HCT116 (cell line): ENCODE data around the gene TBR1. TPM values are rescaled to one million over a fixed set of nuclear protein-coding genes. Genes with fewer than 3 reads are reported as not detected.

Experiments
- ATAC-seq: fragments of 200-7000 bp; cut with Tn5 transposase; 2 replicates; pipeline ENCODE4 v1.9.1; 2020; ENCODE audit warnings: mild to moderate bottlenecking, moderate library complexity
- BruUV-seq: library from RNA; stranded (reverse); fragments of 400-500 nt; replicated peaks from 2 replicates; lab custom pipeline; 2021; lab: Mats Ljungman, UMichigan
- CTCF ChIA-PET: fragments of 300-600 bp; sonication (Branson Sonifier 250); formaldehyde crosslinking; loops from one replicate; lab custom pipeline; 2021; ENCODE audit warnings: antibody characterized with exemption; lab: Charles Lee
- POLR2A ChIA-PET: fragments of 300-600, 350-600 bp; sonication (Branson Sonifier 250); formaldehyde crosslinking; loops from one replicate; lab custom pipeline; 2021; ENCODE audit warnings: antibody characterized with exemption; lab: Charles Lee
- RAD21 ChIA-PET, 2 experiments: fragments of 300-600 bp; sonication (Branson Sonifier 250); formaldehyde crosslinking; loops; one replicate each; lab custom pipeline; 2023; ENCODE audit warnings: low total read pairs in 2 of 2; ENCODE audit not compliant: uncharacterized antibody in 2 of 2, unreplicated experiment in 2 of 2, low non-redundant PET in 1 of 2; lab: Charles Lee
- DNase-seq: peaks from one replicate; pipeline ENCODE4 v3.0.0-alpha.2; 2010; ENCODE audit warnings: low read depth, low spot score
- H2AFZ ChIP-seq: fragments of 200-600 bp; shearing (Covaris generic), sonication (generic); 2 replicates; pipeline ENCODE4 v1.6.1; 2017; ENCODE audit warnings: low read depth, mixed run types, mixed read lengths, antibody characterized with exemption, low read length; ENCODE audit not compliant: poor library complexity, severe bottlenecking
- H3K27ac ChIP-seq: 2 replicates; pipeline ENCODE4 v1.5.1; 2012; ENCODE audit warnings: low read depth, low read length
- H3K27me3 ChIP-seq: fragments of 200-600 bp; sonication (generic); 2 replicates; pipeline ENCODE4 v1.6.1; 2016; ENCODE audit warnings: mixed run types, low read length, mixed read lengths; ENCODE audit not compliant: insufficient read depth
- H3K36me3 ChIP-seq, 2 experiments: fragments of 200-500 bp in 1 of 2; fragments of 200-600 bp in 1 of 2; sonication (Bioruptor generic) in 1 of 2; sonication (generic) in 1 of 2; 2 replicates each; pipeline versions ENCODE4 v1.5.1 to v1.6.1; 2014 to 2016; ENCODE audit warnings: low read length in 2 of 2, inconsistent platforms in 1 of 2, mixed read lengths in 1 of 2, mixed run types in 1 of 2; ENCODE audit not compliant: insufficient read depth in 2 of 2, control insufficient read depth in 1 of 2
- H3K4me1 ChIP-seq, 2 experiments: fragments of 200-600 bp in 1 of 2; sonication (generic) in 1 of 2; 2 replicates each; pipeline versions ENCODE4 v1.5.1 to v1.6.1; 2012 to 2017; ENCODE audit warnings: low read length in 2 of 2, inconsistent platforms in 1 of 2, mild to moderate bottlenecking in 1 of 2, mixed read lengths in 1 of 2, mixed run types in 1 of 2, moderate library complexity in 1 of 2; ENCODE audit not compliant: insufficient read depth in 2 of 2, control insufficient read depth in 1 of 2
- H3K4me2 ChIP-seq: fragments of 200-600 bp; sonication (generic); 2 replicates; pipeline ENCODE4 v1.6.1; 2017; ENCODE audit warnings: mixed run types, low read length, mixed read lengths
- H3K4me3 ChIP-seq, 2 experiments: fragments of 200-600 bp in 1 of 2; sonication (generic) in 1 of 2; replicated peaks in 1 of 2; 2 replicates each; pipeline ENCODE4 v1.5.1; 2011 to 2016; ENCODE audit warnings: low read length in 2 of 2, control low read depth in 1 of 2, low read depth in 1 of 2, mild to moderate bottlenecking in 1 of 2, mixed read lengths in 1 of 2, mixed run types in 1 of 2
- H3K79me2 ChIP-seq: fragments of 200-600 bp; sonication (generic); 2 replicates; pipeline ENCODE4 v1.6.1; 2017; ENCODE audit warnings: mild to moderate bottlenecking, mixed run types, low read length, moderate library complexity, mixed read lengths; ENCODE audit not compliant: insufficient read depth
- H3K9ac ChIP-seq: fragments of 200-600 bp; sonication (generic); 2 replicates; pipeline ENCODE4 v1.6.1; 2016; ENCODE audit warnings: low read length, mixed read lengths
- H3K9me2 ChIP-seq: fragments of 200-600 bp; sonication (generic), shearing (Covaris generic); 2 replicates; pipeline ENCODE4 v1.6.1; 2017; ENCODE audit warnings: mixed run types, mild to moderate bottlenecking, moderate library complexity; ENCODE audit not compliant: insufficient read depth
- H3K9me3 ChIP-seq, 2 experiments: fragments of 200-500 bp in 1 of 2; fragments of 200-600 bp in 1 of 2; sonication (Bioruptor generic) in 1 of 2; sonication (generic) in 1 of 2; 2 replicates each; pipeline ENCODE4 v1.6.1; 2014 to 2017; ENCODE audit warnings: low read length in 2 of 2, mixed read lengths in 2 of 2, inconsistent platforms in 1 of 2, low read depth in 1 of 2, mild to moderate bottlenecking in 1 of 2, mixed run types in 1 of 2, moderate library complexity in 1 of 2; ENCODE audit not compliant: control insufficient read depth in 1 of 2, insufficient read depth in 1 of 2
- H4K20me1 ChIP-seq: fragments of 200-600 bp; sonication (generic), shearing (Covaris generic); 2 replicates; pipeline ENCODE4 v1.6.1; 2017; ENCODE audit warnings: mixed run types, mild to moderate bottlenecking, moderate library complexity; ENCODE audit not compliant: insufficient read depth
- CBX3 ChIP-seq: IDR thresholded peaks from 2 replicates; pipeline ENCODE4 v1.6.1; 2012; ENCODE audit warnings: low read depth
- CEBPB ChIP-seq: IDR thresholded peaks from 2 replicates; pipeline ENCODE4 v1.6.1; 2012; ENCODE audit warnings: low read depth
- EGR1 ChIP-seq: IDR thresholded peaks from 2 replicates; pipeline ENCODE4 v1.6.1; 2012; ENCODE audit warnings: low read depth
- ELF1 ChIP-seq: IDR thresholded peaks from 2 replicates; pipeline ENCODE4 v1.6.1; 2012; ENCODE audit warnings: low read depth, borderline replicate concordance
- FOSL1 ChIP-seq: IDR thresholded peaks from 2 replicates; pipeline ENCODE4 v1.6.1; 2012; ENCODE audit warnings: low read depth
- JUND ChIP-seq: IDR thresholded peaks from 2 replicates; pipeline ENCODE4 v1.6.1; 2012
- POLR2A ChIP-seq: IDR thresholded peaks from 2 replicates; pipeline ENCODE4 v1.7.0; 2011; ENCODE audit warnings: borderline replicate concordance; ENCODE audit not compliant: insufficient read depth, insufficient read length; ENCODE audit errors: extremely low read depth
- POLR2AphosphoS5 ChIP-seq: IDR thresholded peaks from 2 replicates; pipeline ENCODE4 v1.6.1; 2011; ENCODE audit warnings: mild to moderate bottlenecking, low read depth, low read length, moderate library complexity
- SP1 ChIP-seq: IDR thresholded peaks from 2 replicates; pipeline ENCODE4 v1.6.1; 2012; ENCODE audit warnings: low read depth
- TCF7L2 ChIP-seq: IDR thresholded peaks from 2 replicates; pipeline ENCODE4 v1.7.0; 2011; ENCODE audit warnings: borderline replicate concordance, inconsistent platforms; ENCODE audit not compliant: insufficient read depth, insufficient read length; ENCODE audit errors: extremely low read depth
- YY1 ChIP-seq: IDR thresholded peaks from 2 replicates; pipeline ENCODE4 v1.6.1; 2011; ENCODE audit warnings: low read length, low read depth, moderate library complexity, mild to moderate bottlenecking; ENCODE audit not compliant: insufficient replicate concordance; ENCODE audit errors: extremely low read depth
- ZFX ChIP-seq: fragments of 450-650 bp; IDR thresholded peaks from 2 replicates; pipeline ENCODE4 v1.6.1; 2017
- ZNF274 ChIP-seq: fragments of 200-500 bp; sonication (Bioruptor generic); IDR thresholded peaks from 2 replicates; pipeline ENCODE4 v1.6.1; 2014; ENCODE audit warnings: mild to moderate bottlenecking, low read depth, low read length, inconsistent platforms
- intact Hi-C: fragments of 100-400 bp; cut with micrococcal nuclease; formaldehyde crosslinking; loops from 2 replicates; pipeline ENCODE4 v1.10.0; 2022
- total RNA-seq: library from RNA; stranded (reverse); gene quantifications from one replicate; pipeline ENCODE4 v1.2.1, GENCODE V29; 2021; ENCODE audit not compliant: unreplicated experiment
- TF ChIP-seq, protein P1 (sequence below): IDR thresholded peaks from 2 replicates; pipeline ENCODE4 v1.6.1; 2012
- TF ChIP-seq, protein P2 (sequence below): IDR thresholded peaks from 2 replicates; pipeline ENCODE4 v1.6.1; 2011; ENCODE audit warnings: mild to moderate bottlenecking, low read length, moderate library complexity; ENCODE audit not compliant: insufficient replicate concordance; ENCODE audit errors: extremely low read depth
- TF ChIP-seq, protein P3 (sequence below): IDR thresholded peaks from 2 replicates; pipeline ENCODE4 v1.6.1; 2012
- TF ChIP-seq, protein P4 (sequence below): IDR thresholded peaks from 2 replicates; pipeline ENCODE4 v1.6.1; 2012; ENCODE audit warnings: low read depth

The TBR1 gene
- total RNA-seq, 1 experiment from 2014 or later = 0.17 TPM

DNA sequence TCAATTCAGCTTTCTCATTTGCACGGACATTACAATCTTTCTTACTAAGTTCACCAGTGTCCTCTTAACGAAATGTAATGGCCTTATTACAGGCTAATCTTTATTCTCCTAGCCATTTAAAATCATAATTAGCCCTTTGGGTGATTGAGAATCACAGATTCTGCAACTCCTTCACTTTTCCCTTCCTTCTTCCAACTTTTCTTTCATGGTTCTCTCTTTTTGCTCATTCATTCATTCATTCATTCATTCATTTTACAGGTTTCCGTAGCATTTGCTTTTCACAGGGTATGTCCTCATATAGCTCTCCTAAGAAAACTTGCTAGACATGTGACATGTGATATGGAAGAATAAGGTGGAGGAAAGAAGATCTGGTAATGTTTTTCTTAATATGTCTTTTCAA lies 16.0 kb downstream of the TBR1 start:
- Histone ChIP-seq H3K79me2 (no peaks in the 10 kb centered on the region), H3K9ac (no peak overlapping the region), H2AFZ (no peak overlapping the region), H3K4me1 (no peaks in the 10 kb centered on the region), H3K4me3 (no peak overlapping the region), H3K9me2 (no peaks in the 10 kb centered on the region), H3K27ac (no peak overlapping the region), H3K4me2 (no peak overlapping the region), H3K27me3 (no peaks in the 10 kb centered on the region), H3K36me3 (no peaks in the 10 kb centered on the region), H4K20me1 (no peaks in the 10 kb centered on the region), H3K9me3 (no peaks in the 10 kb centered on the region)
- DNase-seq = no peak
- ChIA-PET CTCF (no interaction called here), POLR2A (no interaction called here), RAD21 (no interaction called here)
- intact Hi-C loops = no loop called here
- TF ChIP-seq EGR1 (no peak), ZNF274 (no peak), SP1 (no peak), ELF1 (no peak), FOSL1 (no peak), YY1 (no peak), POLR2AphosphoS5 (no peak), POLR2A (no peak), ZFX (no peak), JUND (no peak), TCF7L2 (no peak), CBX3 (no peak), CEBPB (no peak)
- TF ChIP-seq, protein P1, sequence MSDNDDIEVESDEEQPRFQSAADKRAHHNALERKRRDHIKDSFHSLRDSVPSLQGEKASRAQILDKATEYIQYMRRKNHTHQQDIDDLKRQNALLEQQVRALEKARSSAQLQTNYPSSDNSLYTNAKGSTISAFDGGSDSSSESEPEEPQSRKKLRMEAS = no peak
- TF ChIP-seq, protein P2, sequence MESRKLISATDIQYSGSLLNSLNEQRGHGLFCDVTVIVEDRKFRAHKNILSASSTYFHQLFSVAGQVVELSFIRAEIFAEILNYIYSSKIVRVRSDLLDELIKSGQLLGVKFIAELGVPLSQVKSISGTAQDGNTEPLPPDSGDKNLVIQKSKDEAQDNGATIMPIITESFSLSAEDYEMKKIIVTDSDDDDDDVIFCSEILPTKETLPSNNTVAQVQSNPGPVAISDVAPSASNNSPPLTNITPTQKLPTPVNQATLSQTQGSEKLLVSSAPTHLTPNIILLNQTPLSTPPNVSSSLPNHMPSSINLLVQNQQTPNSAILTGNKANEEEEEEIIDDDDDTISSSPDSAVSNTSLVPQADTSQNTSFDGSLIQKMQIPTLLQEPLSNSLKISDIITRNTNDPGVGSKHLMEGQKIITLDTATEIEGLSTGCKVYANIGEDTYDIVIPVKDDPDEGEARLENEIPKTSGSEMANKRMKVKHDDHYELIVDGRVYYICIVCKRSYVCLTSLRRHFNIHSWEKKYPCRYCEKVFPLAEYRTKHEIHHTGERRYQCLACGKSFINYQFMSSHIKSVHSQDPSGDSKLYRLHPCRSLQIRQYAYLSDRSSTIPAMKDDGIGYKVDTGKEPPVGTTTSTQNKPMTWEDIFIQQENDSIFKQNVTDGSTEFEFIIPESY = no peak
- TF ChIP-seq, protein P3, sequence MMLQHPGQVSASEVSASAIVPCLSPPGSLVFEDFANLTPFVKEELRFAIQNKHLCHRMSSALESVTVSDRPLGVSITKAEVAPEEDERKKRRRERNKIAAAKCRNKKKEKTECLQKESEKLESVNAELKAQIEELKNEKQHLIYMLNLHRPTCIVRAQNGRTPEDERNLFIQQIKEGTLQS = no peak
- TF ChIP-seq, protein P4, sequence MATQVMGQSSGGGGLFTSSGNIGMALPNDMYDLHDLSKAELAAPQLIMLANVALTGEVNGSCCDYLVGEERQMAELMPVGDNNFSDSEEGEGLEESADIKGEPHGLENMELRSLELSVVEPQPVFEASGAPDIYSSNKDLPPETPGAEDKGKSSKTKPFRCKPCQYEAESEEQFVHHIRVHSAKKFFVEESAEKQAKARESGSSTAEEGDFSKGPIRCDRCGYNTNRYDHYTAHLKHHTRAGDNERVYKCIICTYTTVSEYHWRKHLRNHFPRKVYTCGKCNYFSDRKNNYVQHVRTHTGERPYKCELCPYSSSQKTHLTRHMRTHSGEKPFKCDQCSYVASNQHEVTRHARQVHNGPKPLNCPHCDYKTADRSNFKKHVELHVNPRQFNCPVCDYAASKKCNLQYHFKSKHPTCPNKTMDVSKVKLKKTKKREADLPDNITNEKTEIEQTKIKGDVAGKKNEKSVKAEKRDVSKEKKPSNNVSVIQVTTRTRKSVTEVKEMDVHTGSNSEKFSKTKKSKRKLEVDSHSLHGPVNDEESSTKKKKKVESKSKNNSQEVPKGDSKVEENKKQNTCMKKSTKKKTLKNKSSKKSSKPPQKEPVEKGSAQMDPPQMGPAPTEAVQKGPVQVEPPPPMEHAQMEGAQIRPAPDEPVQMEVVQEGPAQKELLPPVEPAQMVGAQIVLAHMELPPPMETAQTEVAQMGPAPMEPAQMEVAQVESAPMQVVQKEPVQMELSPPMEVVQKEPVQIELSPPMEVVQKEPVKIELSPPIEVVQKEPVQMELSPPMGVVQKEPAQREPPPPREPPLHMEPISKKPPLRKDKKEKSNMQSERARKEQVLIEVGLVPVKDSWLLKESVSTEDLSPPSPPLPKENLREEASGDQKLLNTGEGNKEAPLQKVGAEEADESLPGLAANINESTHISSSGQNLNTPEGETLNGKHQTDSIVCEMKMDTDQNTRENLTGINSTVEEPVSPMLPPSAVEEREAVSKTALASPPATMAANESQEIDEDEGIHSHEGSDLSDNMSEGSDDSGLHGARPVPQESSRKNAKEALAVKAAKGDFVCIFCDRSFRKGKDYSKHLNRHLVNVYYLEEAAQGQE = no peak
- BruUV-seq = no TSS peak
- no peak for ATAC-seq
